MM.1S (cell line): ENCODE results near the gene COL18A1.

Experiments
- DNase-seq: peaks from one replicate; pipeline ENCODE4 v3.0.0-alpha.2; 2015
- H2AFZ ChIP-seq: fragments of 300-600 bp; sonication (generic); 2 replicates; pipeline ENCODE4 v1.6.0; 2016; ENCODE audit warnings: antibody characterized with exemption, low read length
- H3F3A ChIP-seq: fragments of 300-600 bp; sonication (generic); 2 replicates; pipeline ENCODE4 v1.6.1; 2016; ENCODE audit warnings: mild to moderate bottlenecking, antibody characterized with exemption, low read length, moderate library complexity, mixed read lengths; ENCODE audit not compliant: insufficient read depth
- H3K27ac ChIP-seq: fragments of 300-600 bp; sonication (generic); 2 replicates; pipeline ENCODE4 v1.5.1; 2016; ENCODE audit warnings: mild to moderate bottlenecking, low read length
- H3K27me3 ChIP-seq: fragments of 300-600 bp; sonication (generic); replicated peaks from 2 replicates; pipeline ENCODE4 v1.6.0; 2016; ENCODE audit warnings: low read length; ENCODE audit not compliant: insufficient read depth
- H3K36me3 ChIP-seq: fragments of 300-600 bp; sonication (generic); replicated peaks from 2 replicates; pipeline ENCODE4 v1.6.1; 2016; ENCODE audit warnings: mild to moderate bottlenecking, low read length, mixed read lengths; ENCODE audit not compliant: insufficient read depth
- H3K4me1 ChIP-seq: fragments of 300-600 bp; sonication (generic); 2 replicates; pipeline ENCODE4 v1.6.1; 2016; ENCODE audit warnings: low read length, mixed read lengths
- H3K4me2 ChIP-seq: fragments of 300-600 bp; sonication (generic); 2 replicates; pipeline ENCODE4 v1.6.0; 2016; ENCODE audit warnings: low read depth, low read length
- H3K4me3 ChIP-seq: fragments of 300-600 bp; sonication (generic); 2 replicates; pipeline ENCODE4 v1.5.1; 2016; ENCODE audit warnings: low read length, mixed read lengths
- H3K79me2 ChIP-seq: fragments of 300-600 bp; sonication (generic); 2 replicates; pipeline ENCODE4 v1.6.1; 2016; ENCODE audit warnings: mixed run types, low read length, mixed read lengths
- H3K9ac ChIP-seq: fragments of 300-600 bp; sonication (generic); 2 replicates; pipeline ENCODE4 v1.6.1; 2016; ENCODE audit warnings: low read length, mixed read lengths
- H3K9me2 ChIP-seq: fragments of 300-600 bp; sonication (generic); replicated peaks from 2 replicates; pipeline ENCODE4 v1.6.1; 2016; ENCODE audit warnings: mild to moderate bottlenecking, low read length, mixed read lengths; ENCODE audit not compliant: insufficient read depth
- H3K9me3 ChIP-seq: fragments of 300-600 bp; sonication (generic); replicated peaks from 2 replicates; pipeline ENCODE4 v1.6.1; 2016; ENCODE audit warnings: mild to moderate bottlenecking, low read length, mixed read lengths; ENCODE audit not compliant: insufficient read depth
- H4K20me1 ChIP-seq: fragments of 300-600 bp; sonication (generic); 2 replicates; pipeline ENCODE4 v1.6.1; 2016; ENCODE audit warnings: mild to moderate bottlenecking, low read length, moderate library complexity, mixed read lengths; ENCODE audit not compliant: insufficient read depth
- CTCF ChIP-seq: fragments of 300-600 bp; sonication (generic); IDR thresholded peaks from 2 replicates; pipeline ENCODE4 v1.5.1; 2016; ENCODE audit warnings: antibody characterized with exemption, low read length, mixed read lengths
- EZH2 ChIP-seq: fragments of 300-600 bp; sonication (generic); optimal IDR thresholded peaks from 2 replicates; pipeline ENCODE3; 2017; ENCODE audit warnings: low read depth, mild to moderate bottlenecking, antibody characterized with exemption, low read length, mixed read lengths
- EZH2phosphoT487 ChIP-seq: fragments of 300-600 bp; sonication (generic); IDR thresholded peaks from 2 replicates; pipeline ENCODE4 v1.6.1; 2018; ENCODE audit warnings: antibody characterized with exemption, low read length

COL18A1 gene

GRCh38 chr21:45443595-45444181, 38.7 kb downstream of the COL18A1 start:
- no peaks in the 10 kb centered on the region for H3K36me3 ChIP-seq
- H3K27me3 ChIP-seq: peaks cover 90% of the 10 kb centered on the region
- no peak overlapping the region for H3K27ac ChIP-seq
- no peak overlapping the region for H2AFZ ChIP-seq
- DNase-seq: no peak
- no peak overlapping the region for H3K4me2 ChIP-seq
- H3K9ac ChIP-seq: no peak overlapping the region
- no peaks in the 10 kb centered on the region for H4K20me1 ChIP-seq
- H3K4me1 ChIP-seq: no peaks in the 10 kb centered on the region
- H3K79me2 ChIP-seq: no peaks in the 10 kb centered on the region
- 0 out of 2 replicates have a peak, but pooled peaks have one; percentile 7 for TF ChIP-seq CTCF
- no peak for TF ChIP-seq EZH2
- no peak overlapping the region for H3K4me3 ChIP-seq
- H3K9me3 ChIP-seq: no peaks in the 10 kb centered on the region
- no peaks in the 10 kb centered on the region for H3K9me2 ChIP-seq
- H3F3A ChIP-seq: no peaks in the 10 kb centered on the region

- H3K27me3 ChIP-seq: peaks cover 91% of the 10 kb centered on the region
- H3K36me3 ChIP-seq: no peaks in the 10 kb centered on the region
- H2AFZ ChIP-seq: no peak overlapping the region
- H3K4me1 ChIP-seq: no peaks in the 10 kb centered on the region
- H3F3A ChIP-seq: no peaks in the 10 kb centered on the region
- H3K9me2 ChIP-seq: no peaks in the 10 kb centered on the region
- no peak overlapping the region for H3K9ac ChIP-seq
- H4K20me1 ChIP-seq: no peaks in the 10 kb centered on the region
- H3K27ac ChIP-seq: no peak overlapping the region
- H3K4me2 ChIP-seq: no peak overlapping the region
- DNase-seq: no peak
- no peaks in the 10 kb centered on the region for H3K9me3 ChIP-seq
- no peaks in the 10 kb centered on the region for H3K79me2 ChIP-seq
- TF ChIP-seq EZH2 (no peak), CTCF (no peak), EZH2phosphoT487 (no peak)
- no peak overlapping the region for H3K4me3 ChIP-seq
Observed at GRCh38 chr21:45444385-45444784, 39.4 kb downstream of the COL18A1 start.

GRCh38 chr21:45445369-45445768, 40.4 kb downstream of the COL18A1 start:
- Histone ChIP-seq H3K4me3 (no peak overlapping the region), H3K36me3 (no peaks in the 10 kb centered on the region), H4K20me1 (no peaks in the 10 kb centered on the region), H2AFZ (no peak overlapping the region), H3K9me2 (no peaks in the 10 kb centered on the region), H3K79me2 (no peaks in the 10 kb centered on the region), H3K9ac (no peak overlapping the region), H3K4me1 (no peaks in the 10 kb centered on the region), H3K9me3 (no peaks in the 10 kb centered on the region), H3F3A (no peaks in the 10 kb centered on the region), H3K27me3 (peaks cover 94% of the 10 kb centered on the region), H3K27ac (no peak overlapping the region), H3K4me2 (no peak overlapping the region)
- no peak for TF ChIP-seq EZH2
- TF ChIP-seq EZH2phosphoT487: no peak
- no peak for TF ChIP-seq CTCF
- DNase-seq: no peak
